ENCODE results near the gene ZBTB6. TPM values are rescaled to one million over a fixed set of nuclear protein-coding genes. Genes with fewer than 3 reads are reported as not detected.

Gene ZBTB6
- total RNA-seq, 1 donor: 13.8 TPM

- Histone ChIP-seq H3K79me2 (ENCODE audit: insufficient read depth, low read length) (peaks cover 57% of the 10 kb centered on the region), H3K27ac (ENCODE audit: low read depth, low read length) (no peak overlapping the region), H2AFZ (ENCODE audit: low read length) (no peak overlapping the region), H3K4me3 (ENCODE audit: insufficient read depth, low read length) (no peak overlapping the region), H3K4me1 (ENCODE audit: insufficient read depth, low read length) (peaks cover 8% of the 10 kb centered on the region), H4K20me1 (ENCODE audit: insufficient read depth, low read length) (peaks cover 3% of the 10 kb centered on the region), H3K9me3 (ENCODE audit: low read depth, low read length) (no peaks in the 10 kb centered on the region), H3K27me3 (ENCODE audit: insufficient read depth, low read length) (no peaks in the 10 kb centered on the region), H3K36me3 (ENCODE audit: insufficient read depth, low read length) (peaks cover 12% of the 10 kb centered on the region), H3K4me2 (ENCODE audit: insufficient read depth, low read length) (no peak overlapping the region)
- DNase-seq (ENCODE audit: insufficient read length, low spot score, missing footprints): no peak
- TF ChIP-seq, protein P1, sequence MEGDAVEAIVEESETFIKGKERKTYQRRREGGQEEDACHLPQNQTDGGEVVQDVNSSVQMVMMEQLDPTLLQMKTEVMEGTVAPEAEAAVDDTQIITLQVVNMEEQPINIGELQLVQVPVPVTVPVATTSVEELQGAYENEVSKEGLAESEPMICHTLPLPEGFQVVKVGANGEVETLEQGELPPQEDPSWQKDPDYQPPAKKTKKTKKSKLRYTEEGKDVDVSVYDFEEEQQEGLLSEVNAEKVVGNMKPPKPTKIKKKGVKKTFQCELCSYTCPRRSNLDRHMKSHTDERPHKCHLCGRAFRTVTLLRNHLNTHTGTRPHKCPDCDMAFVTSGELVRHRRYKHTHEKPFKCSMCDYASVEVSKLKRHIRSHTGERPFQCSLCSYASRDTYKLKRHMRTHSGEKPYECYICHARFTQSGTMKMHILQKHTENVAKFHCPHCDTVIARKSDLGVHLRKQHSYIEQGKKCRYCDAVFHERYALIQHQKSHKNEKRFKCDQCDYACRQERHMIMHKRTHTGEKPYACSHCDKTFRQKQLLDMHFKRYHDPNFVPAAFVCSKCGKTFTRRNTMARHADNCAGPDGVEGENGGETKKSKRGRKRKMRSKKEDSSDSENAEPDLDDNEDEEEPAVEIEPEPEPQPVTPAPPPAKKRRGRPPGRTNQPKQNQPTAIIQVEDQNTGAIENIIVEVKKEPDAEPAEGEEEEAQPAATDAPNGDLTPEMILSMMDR (IDR thresholded peaks at IDR 0.05; ENCODE audit: extremely low read depth, low read depth, low read length): no peak
These were observed 23.3 kb upstream of the ZBTB6 start for GRCh38 chr9:122936464-122936863.

GRCh38 chr9:122931226-122932121 is 18.4 kb upstream of the ZBTB6 start, which contains the start of gene ZBTB26:
ZBTB26 (minus strand) TSS chr9:122931512; CDS start chr9:122919934, 11,578 bp downstream.
- H3K4me1 ChIP-seq (ENCODE audit: insufficient read depth, low read length): peaks cover 11% of the 10 kb centered on the region
- H3K27me3 ChIP-seq (ENCODE audit: insufficient read depth, low read length): no peaks in the 10 kb centered on the region
- DNase-seq (ENCODE audit: insufficient read length, low spot score, missing footprints): peak; percentile 97
- TF ChIP-seq, protein P1 (IDR thresholded peaks at IDR 0.05; ENCODE audit: extremely low read depth, low read depth, low read length): no peak
- H3K79me2 ChIP-seq (ENCODE audit: insufficient read depth, low read length): peaks cover 80% of the 10 kb centered on the region
- no peaks in the 10 kb centered on the region for H4K20me1 ChIP-seq (ENCODE audit: insufficient read depth, low read length)
- H3K4me3 ChIP-seq (ENCODE audit: insufficient read depth, low read length): peak within 1 kb of the TSS; percentile 97
- peak within 1 kb of the TSS; percentile 96 for H2AFZ ChIP-seq (ENCODE audit: low read length)
- H3K4me2 ChIP-seq (ENCODE audit: insufficient read depth, low read length): peak within 1 kb of the TSS; percentile 94
- H3K36me3 ChIP-seq (ENCODE audit: insufficient read depth, low read length): peaks cover 4% of the 10 kb centered on the region
- no peaks in the 10 kb centered on the region for H3K9me3 ChIP-seq (ENCODE audit: low read depth, low read length)
- peak within 1 kb of the TSS; percentile 79 for H3K27ac ChIP-seq (ENCODE audit: low read depth, low read length)

GRCh38 chr9:122930541-122931225 is 17.6 kb upstream of the ZBTB6 start:
- no peaks in the 10 kb centered on the region for H3K9me3 ChIP-seq (ENCODE audit: low read depth, low read length)
- H2AFZ ChIP-seq (ENCODE audit: low read length): peak overlapping the region; percentile 96
- no peaks in the 10 kb centered on the region for H4K20me1 ChIP-seq (ENCODE audit: insufficient read depth, low read length)
- TF ChIP-seq, protein P1 (IDR thresholded peaks at IDR 0.05; ENCODE audit: extremely low read depth, low read depth, low read length): no peak
- peaks cover 11% of the 10 kb centered on the region for H3K4me1 ChIP-seq (ENCODE audit: insufficient read depth, low read length)
- no peaks in the 10 kb centered on the region for H3K27me3 ChIP-seq (ENCODE audit: insufficient read depth, low read length)
- H3K79me2 ChIP-seq (ENCODE audit: insufficient read depth, low read length): peaks cover 72% of the 10 kb centered on the region
- no peaks in the 10 kb centered on the region for H3K36me3 ChIP-seq (ENCODE audit: insufficient read depth, low read length)
- peak overlapping the region; percentile 94 for H3K4me2 ChIP-seq (ENCODE audit: insufficient read depth, low read length)
- DNase-seq (ENCODE audit: insufficient read length, low spot score, missing footprints): peak; percentile 29
- H3K4me3 ChIP-seq (ENCODE audit: insufficient read depth, low read length): peak overlapping the region; percentile 97
- H3K27ac ChIP-seq (ENCODE audit: low read depth, low read length): peak overlapping the region; percentile 79

All from osteoblast (primary cell).